ENCODE measurements around the gene FMNL2. TPM values are rescaled to one million over a fixed set of nuclear protein-coding genes. Genes with fewer than 3 reads are reported as not detected.

Gene FMNL2
- total RNA-seq = 8.6 and 11.7 TPM in 2 replicates
- 5.1 and 6.6 TPM in 2 replicates for polyA plus RNA-seq

DNA sequence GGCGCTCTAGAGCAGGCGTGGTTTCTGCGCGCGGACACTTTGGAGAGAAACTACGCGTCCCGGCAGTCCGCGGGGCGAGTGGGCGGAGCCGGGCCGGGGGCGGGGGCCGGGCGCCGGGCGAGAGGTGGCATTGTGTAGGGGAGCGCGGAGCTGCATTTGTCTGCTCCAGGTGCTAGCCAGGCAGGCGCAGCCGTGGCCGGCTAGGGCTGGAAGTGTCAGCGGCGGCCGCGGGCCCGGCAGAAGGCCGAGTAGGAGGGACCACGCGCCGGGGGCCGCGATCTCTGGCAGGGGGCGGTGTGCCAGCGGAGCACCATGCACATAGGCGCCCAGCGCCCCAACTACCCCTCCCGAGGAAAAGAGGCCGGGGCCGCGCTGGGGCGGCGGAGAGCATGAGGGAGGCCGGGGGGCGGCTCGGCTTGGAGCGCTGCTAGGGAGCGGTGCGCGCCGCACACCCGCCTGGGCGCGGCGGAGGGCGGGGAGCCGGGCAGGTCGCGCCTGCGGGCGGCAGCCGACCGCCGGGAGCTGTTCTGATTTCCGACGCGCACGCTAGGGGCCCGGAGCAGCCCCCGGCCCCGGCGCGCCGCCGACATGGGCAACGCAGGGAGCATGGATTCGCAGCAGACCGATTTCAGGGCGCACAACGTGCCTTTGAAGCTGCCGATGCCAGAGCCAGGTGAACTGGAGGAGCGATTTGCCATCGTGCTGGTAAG is at the start of gene FMNL2:
Gene FMNL2, plus strand, starts transcription at position 159 of the 710 bp plus-strand sequence.
- Histone ChIP-seq H3K4me3 (peak within 1 kb of the TSS; percentile 57), H3K27ac (peak within 1 kb of the TSS; percentile 69), H3K36me3 (no peaks in the 10 kb centered on the region), H3K27me3 (no peaks in the 10 kb centered on the region), H3K9me3 (ENCODE audit: low read depth) (no peaks in the 10 kb centered on the region), H3K4me1 (ENCODE audit: low read depth) (no peaks in the 10 kb centered on the region)
- DNase-seq (ENCODE audit: low read depth in 1 of 2, low spot score in 1 of 2) = peak; percentile 85 to 92
- no peak for TF ChIP-seq CTCF (IDR thresholded peaks at IDR 0.05; ENCODE audit: low read depth, low read length)

- no peaks in the 10 kb centered on the region for H3K4me1 ChIP-seq (ENCODE audit: low read depth)
- H3K27me3 ChIP-seq = peaks cover 29% of the 10 kb centered on the region
- H3K27ac ChIP-seq = no peak overlapping the region
- no peaks in the 10 kb centered on the region for H3K36me3 ChIP-seq
- no peaks in the 10 kb centered on the region for H3K9me3 ChIP-seq (ENCODE audit: low read depth)
- DNase-seq (ENCODE audit: low read depth in 1 of 2, low spot score in 1 of 2) = no peak
- H3K4me3 ChIP-seq = no peak overlapping the region
- no peak for TF ChIP-seq CTCF (IDR thresholded peaks at IDR 0.05; ENCODE audit: low read depth, low read length)
Measured at GRCh38 chr2:152292991-152293390, 42.0 kb upstream of the FMNL2 start.

DNA sequence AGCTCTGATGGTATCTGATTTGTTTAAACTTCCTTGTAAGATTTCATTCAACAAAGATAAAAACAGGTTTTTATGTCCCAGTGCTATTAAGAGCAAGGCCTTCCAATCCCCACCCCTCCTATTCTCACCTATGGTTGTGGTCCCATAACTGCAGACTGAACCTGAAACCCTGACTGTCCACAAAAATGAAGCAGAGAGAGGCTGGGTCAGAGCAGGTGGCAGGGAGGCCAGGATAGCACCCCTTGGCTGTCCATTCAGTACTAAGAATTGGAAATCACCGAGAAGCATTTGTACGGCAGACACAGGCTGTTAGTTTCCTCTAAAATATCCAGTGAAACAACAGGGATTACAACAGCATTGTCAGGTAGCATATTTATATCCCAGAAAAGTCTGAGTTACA is 37.3 kb upstream of the FMNL2 start:
- no peak for TF ChIP-seq CTCF (IDR thresholded peaks at IDR 0.05; ENCODE audit: low read depth, low read length)
- Histone ChIP-seq H3K36me3 (no peaks in the 10 kb centered on the region), H3K27ac (no peak overlapping the region), H3K27me3 (peaks cover 52% of the 10 kb centered on the region), H3K4me1 (ENCODE audit: low read depth) (no peaks in the 10 kb centered on the region), H3K9me3 (ENCODE audit: low read depth) (no peaks in the 10 kb centered on the region), H3K4me3 (no peak overlapping the region)
- no peak for DNase-seq (ENCODE audit: low read depth in 1 of 2, low spot score in 1 of 2)

DNA sequence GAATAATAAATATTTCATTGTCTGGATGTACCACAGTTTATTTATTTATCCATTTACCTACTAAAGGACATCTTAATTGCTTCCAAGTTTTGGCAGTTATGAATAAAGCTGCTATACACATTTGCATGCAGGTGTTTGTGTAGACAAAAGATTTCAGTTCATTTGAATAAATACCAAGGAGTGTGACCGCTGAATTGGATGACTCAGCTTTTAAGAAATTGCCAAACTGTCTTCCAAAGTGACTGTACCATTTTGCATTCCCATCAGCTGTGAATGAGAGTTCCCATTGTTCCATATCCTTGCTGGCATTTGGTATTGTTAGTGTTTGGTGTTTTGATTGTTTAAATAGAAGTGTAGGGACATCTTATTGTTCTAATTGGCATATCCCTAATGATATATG is 36.2 kb upstream of the FMNL2 start:
- peaks cover 42% of the 10 kb centered on the region for H3K27me3 ChIP-seq
- H3K27ac ChIP-seq = no peak overlapping the region
- DNase-seq (ENCODE audit: low read depth in 1 of 2, low spot score in 1 of 2) = peak in 1 of 2 donors; percentile 40
- no peak overlapping the region for H3K4me3 ChIP-seq
- no peaks in the 10 kb centered on the region for H3K4me1 ChIP-seq (ENCODE audit: low read depth)
- H3K9me3 ChIP-seq (ENCODE audit: low read depth) = no peaks in the 10 kb centered on the region
- H3K36me3 ChIP-seq = no peaks in the 10 kb centered on the region
- no peak for TF ChIP-seq CTCF (IDR thresholded peaks at IDR 0.05; ENCODE audit: low read depth, low read length)

GRCh38 chr2:152301131-152301530 is 33.8 kb upstream of the FMNL2 start:
- Histone ChIP-seq H3K27ac (no peak overlapping the region), H3K36me3 (no peaks in the 10 kb centered on the region), H3K9me3 (ENCODE audit: low read depth) (no peaks in the 10 kb centered on the region), H3K4me1 (ENCODE audit: low read depth) (no peaks in the 10 kb centered on the region), H3K4me3 (no peak overlapping the region), H3K27me3 (peaks cover 42% of the 10 kb centered on the region)
- TF ChIP-seq CTCF (IDR thresholded peaks at IDR 0.05; ENCODE audit: low read depth, low read length) = no peak
- DNase-seq (ENCODE audit: low read depth in 1 of 2, low spot score in 1 of 2) = no peak

All from cardiac muscle cell (in vitro differentiated cells and primary cell).